DOHH2 (cell line): Measurements from ENCODE around the gene USH2A.

Source experiments
- CTCF ChIP-seq: fragments of 200-600 bp; sonication (generic); IDR thresholded peaks from one replicate; pipeline ENCODE4 v1.5.1; 2014; ENCODE audit warnings: antibody characterized with exemption, mild to moderate bottlenecking, low read depth, low read length; ENCODE audit not compliant: poor library complexity, severe bottlenecking
- EZH2phosphoT487 ChIP-seq: fragments of 200-600 bp; sonication (generic); IDR thresholded peaks from 2 replicates; pipeline ENCODE4 v1.6.1; 2017; ENCODE audit warnings: borderline replicate concordance, mild to moderate bottlenecking, antibody characterized with exemption, low read length, moderate library complexity, mixed read lengths

GRCh38 chr1:216193839-216194443, 229.3 kb downstream of the USH2A start:
- no peak for TF ChIP-seq CTCF
- no peak for TF ChIP-seq EZH2phosphoT487
